ENCODE data around the gene RAMAC.

DNA sequence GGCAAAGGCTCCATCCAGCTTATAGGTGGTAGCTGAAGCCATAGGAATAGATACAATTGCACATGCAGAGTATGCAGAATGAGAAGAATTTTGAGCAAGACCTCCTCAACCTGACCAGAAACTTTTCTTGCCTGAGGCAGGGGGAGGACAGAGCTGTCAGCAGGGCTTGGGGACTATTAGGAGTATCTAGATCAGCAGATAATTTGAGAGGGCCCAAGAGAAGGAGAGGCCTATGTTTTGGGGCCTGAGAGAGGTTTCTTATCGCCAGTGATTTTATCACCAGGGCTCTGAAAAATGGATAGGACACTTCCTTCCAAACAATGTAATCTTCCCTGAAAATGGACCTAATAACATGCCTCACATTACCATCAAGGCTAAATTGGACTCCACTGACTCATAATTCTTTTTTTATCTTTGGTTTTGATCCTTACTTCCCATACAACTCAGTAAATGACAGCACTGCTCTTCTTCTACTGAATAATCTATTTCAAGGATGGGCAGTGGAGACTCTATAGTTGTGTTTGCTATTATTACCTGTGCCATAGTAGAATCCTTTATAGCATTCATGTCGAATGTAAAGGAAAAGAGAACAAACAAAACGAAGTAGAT, 15.8 kb upstream of the RAMAC start:
- TF ChIP-seq EZH2 (IDR thresholded peaks at IDR 0.05; ENCODE audit: low read depth): no peak
- TF ChIP-seq, protein P1, sequence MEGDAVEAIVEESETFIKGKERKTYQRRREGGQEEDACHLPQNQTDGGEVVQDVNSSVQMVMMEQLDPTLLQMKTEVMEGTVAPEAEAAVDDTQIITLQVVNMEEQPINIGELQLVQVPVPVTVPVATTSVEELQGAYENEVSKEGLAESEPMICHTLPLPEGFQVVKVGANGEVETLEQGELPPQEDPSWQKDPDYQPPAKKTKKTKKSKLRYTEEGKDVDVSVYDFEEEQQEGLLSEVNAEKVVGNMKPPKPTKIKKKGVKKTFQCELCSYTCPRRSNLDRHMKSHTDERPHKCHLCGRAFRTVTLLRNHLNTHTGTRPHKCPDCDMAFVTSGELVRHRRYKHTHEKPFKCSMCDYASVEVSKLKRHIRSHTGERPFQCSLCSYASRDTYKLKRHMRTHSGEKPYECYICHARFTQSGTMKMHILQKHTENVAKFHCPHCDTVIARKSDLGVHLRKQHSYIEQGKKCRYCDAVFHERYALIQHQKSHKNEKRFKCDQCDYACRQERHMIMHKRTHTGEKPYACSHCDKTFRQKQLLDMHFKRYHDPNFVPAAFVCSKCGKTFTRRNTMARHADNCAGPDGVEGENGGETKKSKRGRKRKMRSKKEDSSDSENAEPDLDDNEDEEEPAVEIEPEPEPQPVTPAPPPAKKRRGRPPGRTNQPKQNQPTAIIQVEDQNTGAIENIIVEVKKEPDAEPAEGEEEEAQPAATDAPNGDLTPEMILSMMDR (conservative IDR thresholded peaks at IDR 0.05): no peak
